Prostate gland (tissue), 2 donors: ENCODE results near the gene COMMD1. TPM values are rescaled to one million over a fixed set of nuclear protein-coding genes. Genes with fewer than 3 reads are reported as not detected.
"Not testable (repeated sequence)": the region's sequence is repeated elsewhere in the genome, so short reads cannot be mapped to it uniquely, and the experiment has no call there.

ENCODE experiments used
- DNase-seq: peaks from one replicate; pipeline ENCODE4 v3.0.0-alpha.2; 2019; ENCODE audit warnings: low spot score
- H3K27ac ChIP-seq, 2 donors: fragments of 200-600 bp; sonication (generic); 2 replicates each; pipeline ENCODE4 v1.5.1; 2017 to 2019
- H3K27me3 ChIP-seq: fragments of 200-600 bp; sonication (generic); replicated peaks from 2 replicates; pipeline ENCODE4 v1.5.1; 2019; ENCODE audit not compliant: insufficient read depth
- H3K36me3 ChIP-seq, 2 donors: fragments of 200-600 bp; sonication (generic); 1 replicate in 1 of 2; 2 replicates in 1 of 2; pipeline versions ENCODE4 v1.5.1 to v1.8.1; 2017 to 2019
- H3K4me1 ChIP-seq: fragments of 200-600 bp; sonication (generic); replicated peaks from 2 replicates; pipeline ENCODE4 v1.5.1; 2019
- H3K4me3 ChIP-seq, 2 donors: fragments of 200-600 bp; sonication (generic); 2 replicates each; pipeline ENCODE4 v1.5.1; 2017 to 2019
- H3K9me3 ChIP-seq: fragments of 200-600 bp; sonication (generic); 2 replicates; pipeline ENCODE4 v1.5.1; 2017
- POLR2A ChIP-seq: fragments of 450-650 bp; IDR thresholded peaks from one replicate; pipeline ENCODE4 v1.6.1; 2016; ENCODE audit warnings: antibody characterized with exemption, mild to moderate bottlenecking
- POLR2AphosphoS5 ChIP-seq: sonication (generic); formaldehyde crosslinking; IDR thresholded peaks from one replicate; pipeline ENCODE4 v1.6.1; 2017; ENCODE audit warnings: antibody characterized with exemption
- WGBS: methylation state at CpG from one replicate; pipeline ENCODE4 v1.1.5; 2018; 5-methylcytosine and 5-hydroxymethylcytosine counted together
- intact Hi-C: fragments of 100-400 bp; cut with DNase I; formaldehyde crosslinking; loops from one replicate; pipeline ENCODE4 v1.14.2; 2022
- total RNA-seq, 2 donors: library from RNA; depleted of rRNA; stranded (reverse); fragments of >200 nt; gene quantifications; one replicate each; pipeline ENCODE4 v1.1.0, GENCODE V29; 2016
- TF ChIP-seq, protein P1 (sequence below), 4 experiments: fragments of 200-600 bp in 2 of 4; fragments of 450-650 bp in 2 of 4; sonication (generic) in 2 of 4; IDR thresholded peaks; 1 replicate in 3 of 4; 2 replicates in 1 of 4; pipeline ENCODE4 v1.5.1; 2016 to 2019; ENCODE audit warnings: antibody characterized with exemption in 4 of 4, mild to moderate bottlenecking in 2 of 4, moderate library complexity in 2 of 4

The COMMD1 gene
- total RNA-seq, 2 donors from 2014 or later, result 41.9 to 63.9 TPM

DNA sequence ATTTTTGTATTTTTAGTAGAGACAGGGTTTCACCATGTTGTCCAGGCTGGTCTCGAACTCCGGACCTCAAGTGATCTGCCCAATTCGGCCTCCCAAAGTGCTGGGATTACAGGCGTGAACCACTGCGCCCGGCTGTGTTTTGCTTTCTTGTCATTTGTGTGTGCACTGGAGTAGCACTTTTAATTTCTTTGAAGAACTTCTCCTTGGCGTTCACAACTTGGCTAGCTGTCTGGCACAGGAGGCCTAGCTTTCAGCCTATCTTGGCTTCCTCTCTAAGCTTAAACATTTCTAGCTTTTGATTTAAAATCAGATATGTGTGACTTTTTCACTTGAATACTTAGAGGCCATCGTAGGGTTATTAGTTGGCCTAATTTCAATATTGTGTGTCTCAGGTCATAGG, 93.0 kb downstream of the COMMD1 start:
- WGBS, result 69% methylated on average over 8 of the region's 8 CpGs
- Histone ChIP-seq H3K27me3 (no peaks in the 10 kb centered on the region), H3K4me1 (no peaks in the 10 kb centered on the region), H3K4me3 (no peak overlapping the region), H3K9me3 (no peaks in the 10 kb centered on the region), H3K36me3 (no peaks in the 10 kb centered on the region), H3K27ac (no peak overlapping the region)
- DNase-seq, result no peak
- intact Hi-C loops, result no loop called here
- TF ChIP-seq, protein P1, sequence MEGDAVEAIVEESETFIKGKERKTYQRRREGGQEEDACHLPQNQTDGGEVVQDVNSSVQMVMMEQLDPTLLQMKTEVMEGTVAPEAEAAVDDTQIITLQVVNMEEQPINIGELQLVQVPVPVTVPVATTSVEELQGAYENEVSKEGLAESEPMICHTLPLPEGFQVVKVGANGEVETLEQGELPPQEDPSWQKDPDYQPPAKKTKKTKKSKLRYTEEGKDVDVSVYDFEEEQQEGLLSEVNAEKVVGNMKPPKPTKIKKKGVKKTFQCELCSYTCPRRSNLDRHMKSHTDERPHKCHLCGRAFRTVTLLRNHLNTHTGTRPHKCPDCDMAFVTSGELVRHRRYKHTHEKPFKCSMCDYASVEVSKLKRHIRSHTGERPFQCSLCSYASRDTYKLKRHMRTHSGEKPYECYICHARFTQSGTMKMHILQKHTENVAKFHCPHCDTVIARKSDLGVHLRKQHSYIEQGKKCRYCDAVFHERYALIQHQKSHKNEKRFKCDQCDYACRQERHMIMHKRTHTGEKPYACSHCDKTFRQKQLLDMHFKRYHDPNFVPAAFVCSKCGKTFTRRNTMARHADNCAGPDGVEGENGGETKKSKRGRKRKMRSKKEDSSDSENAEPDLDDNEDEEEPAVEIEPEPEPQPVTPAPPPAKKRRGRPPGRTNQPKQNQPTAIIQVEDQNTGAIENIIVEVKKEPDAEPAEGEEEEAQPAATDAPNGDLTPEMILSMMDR (IDR thresholded peaks at IDR 0.05), result no peak
- TF ChIP-seq POLR2A (no peak), POLR2AphosphoS5 (no peak)

DNA sequence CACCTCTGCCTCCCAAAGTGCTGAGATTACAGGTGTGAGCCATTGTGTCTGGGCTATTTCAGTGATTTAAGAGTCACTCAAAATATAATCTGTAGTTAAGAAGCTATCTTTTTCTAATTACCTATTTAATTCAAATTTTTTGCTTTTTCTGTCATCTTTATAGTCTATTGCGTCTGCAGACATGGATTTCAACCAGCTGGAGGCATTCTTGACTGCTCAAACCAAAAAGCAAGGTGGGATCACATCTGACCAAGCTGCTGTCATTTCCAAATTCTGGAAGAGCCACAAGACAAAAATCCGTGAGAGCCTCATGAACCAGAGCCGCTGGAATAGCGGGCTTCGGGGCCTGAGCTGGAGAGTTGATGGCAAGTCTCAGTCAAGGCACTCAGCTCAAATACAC, 95.1 kb downstream of the COMMD1 start:
- Histone ChIP-seq H3K4me3 (no peak overlapping the region), H3K9me3 (no peaks in the 10 kb centered on the region), H3K27ac (no peak overlapping the region), H3K36me3 (no peaks in the 10 kb centered on the region), H3K27me3 (no peaks in the 10 kb centered on the region), H3K4me1 (no peaks in the 10 kb centered on the region)
- WGBS, result 96% methylated on average over 5 of the region's 5 CpGs
- intact Hi-C loops, result no loop called here
- no peak for DNase-seq
- TF ChIP-seq POLR2AphosphoS5 (no peak), POLR2A (no peak)
- TF ChIP-seq, protein P1 (IDR thresholded peaks at IDR 0.05), result no peak

DNA sequence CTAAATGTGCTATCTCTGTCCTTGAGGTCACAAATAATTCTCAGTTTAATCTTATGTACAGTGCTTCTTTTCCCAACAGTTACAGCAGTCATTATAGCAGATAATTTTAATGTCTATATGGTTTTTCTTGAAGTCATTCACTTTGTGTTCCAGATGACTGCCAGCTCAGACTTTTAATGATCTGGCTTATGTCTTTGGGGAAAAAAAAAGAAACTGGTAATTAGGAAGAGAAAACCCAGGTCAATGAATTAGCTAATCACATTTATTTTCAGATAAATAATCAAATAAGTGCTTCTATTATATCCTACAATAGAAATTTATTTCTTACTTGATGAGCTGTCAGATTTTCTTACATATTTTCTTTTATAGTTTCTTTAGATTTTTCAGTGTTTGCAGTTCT, 96.0 kb downstream of the COMMD1 start:
- H3K27me3 ChIP-seq, result no peaks in the 10 kb centered on the region
- no peak overlapping the region for H3K4me3 ChIP-seq
- DNase-seq, result no peak
- TF ChIP-seq POLR2A (no peak), POLR2AphosphoS5 (no peak)
- TF ChIP-seq, protein P1 (IDR thresholded peaks at IDR 0.05), result no peak
- intact Hi-C loops, result no loop called here
- H3K4me1 ChIP-seq, result no peaks in the 10 kb centered on the region
- H3K36me3 ChIP-seq, result no peaks in the 10 kb centered on the region
- no peak overlapping the region for H3K27ac ChIP-seq
- no peaks in the 10 kb centered on the region for H3K9me3 ChIP-seq

DNA sequence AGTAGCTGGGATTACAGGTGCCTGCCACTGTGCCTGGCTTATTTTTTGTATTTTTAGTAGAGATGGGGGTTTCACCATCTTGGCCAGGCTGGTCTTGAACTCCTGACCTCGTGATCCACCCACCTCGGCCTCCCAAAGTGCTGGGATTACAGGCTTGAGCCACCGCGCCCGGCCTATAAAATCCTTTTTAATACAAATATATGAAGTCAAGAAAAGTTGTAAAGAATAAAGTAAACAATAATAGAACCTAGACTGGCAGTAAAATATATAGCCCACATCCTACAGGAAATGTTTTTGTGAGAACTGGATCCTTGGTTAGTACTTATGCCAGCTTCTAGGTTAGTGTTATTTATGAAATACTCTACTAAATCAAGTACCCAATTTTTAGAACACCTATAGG, 99.0 kb downstream of the COMMD1 start:
- H3K36me3 ChIP-seq, H3K27me3 ChIP-seq, DNase-seq, H3K4me3 ChIP-seq, H3K27ac ChIP-seq, H3K4me1 ChIP-seq, H3K9me3 ChIP-seq, intact Hi-C loops: not testable (repeated sequence)
- 49% methylated on average over 5 of the region's 5 CpGs for WGBS

DNA sequence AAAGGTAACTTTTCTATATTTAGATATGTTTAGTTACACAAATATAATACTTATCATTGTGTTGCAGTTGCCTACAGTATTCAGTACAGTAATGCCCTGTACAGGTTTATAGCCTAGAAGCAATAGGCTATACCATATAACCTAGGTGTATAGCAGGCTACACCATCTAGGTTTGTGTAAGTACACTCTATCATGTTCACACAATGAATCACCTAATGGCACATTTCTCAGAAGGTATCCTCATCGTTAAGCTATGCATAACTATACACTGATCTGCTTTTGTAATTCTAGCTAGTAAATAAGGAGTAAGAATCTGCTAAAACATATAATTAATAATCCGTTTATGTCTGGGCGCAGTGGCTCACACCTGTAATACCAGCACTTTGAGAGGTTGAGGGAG, 102.1 kb downstream of the COMMD1 start:
- no peaks in the 10 kb centered on the region for H3K27me3 ChIP-seq
- no peaks in the 10 kb centered on the region for H3K9me3 ChIP-seq
- DNase-seq, result no peak
- WGBS, result 97% methylated on average over 3 of the region's 3 CpGs
- H3K27ac ChIP-seq, result no peak overlapping the region
- no peaks in the 10 kb centered on the region for H3K36me3 ChIP-seq
- intact Hi-C loops, result no loop called here
- no peak overlapping the region for H3K4me3 ChIP-seq
- TF ChIP-seq POLR2A (no peak), POLR2AphosphoS5 (no peak)
- TF ChIP-seq, protein P1 (IDR thresholded peaks at IDR 0.05), result no peak
- H3K4me1 ChIP-seq, result no peaks in the 10 kb centered on the region
